ENCODE results near the gene GNG10.
A peak's percentile ranks its signal among the peaks of the same experiment; 100 is the strongest.

GNG10 gene

GRCh38 chr9:111683392-111683791, 22.0 kb downstream of the GNG10 start:
- Mint-ChIP-seq H3K4me3 (no peak overlapping the region), H3K27me3 (ENCODE audit: low read depth) (no peaks in the 10 kb centered on the region), H3K4me1 (no peaks in the 10 kb centered on the region), H3K9me3 (peaks cover 3% of the 10 kb centered on the region), H3K36me3 (ENCODE audit: low read depth) (peaks cover 18% of the 10 kb centered on the region), H3K27ac (no peak overlapping the region)
- TF ChIP-seq CTCF (IDR thresholded peaks at IDR 0.05; ENCODE audit: unreplicated experiment in 3 of 3) = no peak

GRCh38 chr9:111691672-111692329, 30.4 kb downstream of the GNG10 start:
- Mint-ChIP-seq H3K27me3 (ENCODE audit: low read depth) (no peaks in the 10 kb centered on the region), H3K27ac (peak overlapping the region in 2 of 3 experiments; percentile 35 to 49), H3K4me1 (peaks cover 6% of the 10 kb centered on the region), H3K4me3 (no peak overlapping the region), H3K9me3 (no peaks in the 10 kb centered on the region), H3K36me3 (ENCODE audit: low read depth) (no peaks in the 10 kb centered on the region)
- TF ChIP-seq CTCF (IDR thresholded peaks at IDR 0.05; ENCODE audit: unreplicated experiment in 3 of 3) = peak; percentile 39 to 53 (median 47)

GRCh38 chr9:111696796-111697195, 35.4 kb downstream of the GNG10 start:
- Mint-ChIP-seq H3K9me3 (peaks cover 7% of the 10 kb centered on the region), H3K27me3 (ENCODE audit: low read depth) (no peaks in the 10 kb centered on the region), H3K36me3 (ENCODE audit: low read depth) (peaks cover 4% of the 10 kb centered on the region), H3K4me3 (no peak overlapping the region), H3K27ac (no peak overlapping the region), H3K4me1 (peaks cover 2% of the 10 kb centered on the region)
- TF ChIP-seq CTCF (IDR thresholded peaks at IDR 0.05; ENCODE audit: unreplicated experiment in 3 of 3) = no peak

GRCh38 chr9:111700776-111701175, 39.4 kb downstream of the GNG10 start:
- Mint-ChIP-seq H3K27me3 (ENCODE audit: low read depth) (no peaks in the 10 kb centered on the region), H3K4me3 (no peak overlapping the region), H3K36me3 (ENCODE audit: low read depth) (peaks cover 4% of the 10 kb centered on the region), H3K4me1 (no peaks in the 10 kb centered on the region), H3K27ac (no peak overlapping the region), H3K9me3 (peaks cover 7% of the 10 kb centered on the region)
- TF ChIP-seq CTCF (IDR thresholded peaks at IDR 0.05; ENCODE audit: unreplicated experiment in 3 of 3) = no peak

GRCh38 chr9:111704503-111704902, 43.1 kb downstream of the GNG10 start:
- Mint-ChIP-seq H3K36me3 (ENCODE audit: low read depth) (peaks cover 4% of the 10 kb centered on the region), H3K4me1 (no peaks in the 10 kb centered on the region), H3K9me3 (peaks cover 7% of the 10 kb centered on the region), H3K27ac (no peak overlapping the region), H3K27me3 (ENCODE audit: low read depth) (no peaks in the 10 kb centered on the region), H3K4me3 (no peak overlapping the region)
- no peak for TF ChIP-seq CTCF (IDR thresholded peaks at IDR 0.05; ENCODE audit: unreplicated experiment in 3 of 3)

GRCh38 chr9:111711548-111711947, 50.1 kb downstream of the GNG10 start:
- Mint-ChIP-seq H3K4me3 (no peak overlapping the region), H3K27ac (no peak overlapping the region), H3K4me1 (no peaks in the 10 kb centered on the region), H3K27me3 (ENCODE audit: low read depth) (no peaks in the 10 kb centered on the region), H3K36me3 (ENCODE audit: low read depth) (no peaks in the 10 kb centered on the region), H3K9me3 (no peaks in the 10 kb centered on the region)
- TF ChIP-seq CTCF (IDR thresholded peaks at IDR 0.05; ENCODE audit: unreplicated experiment in 3 of 3) = no peak
